Anterior cingulate cortex (tissue), 58 donors: ENCODE results near the gene TBC1D14.
"Not testable (repeated sequence)": the region's sequence is repeated elsewhere in the genome, so short reads cannot be mapped to it uniquely, and the experiment has no call there.

ENCODE experiments used
- DNase-seq, 58 donors: peaks; one replicate each; lab custom pipeline; 2025; lab: John Stamatoyannopoulos, UW

TBC1D14 gene

DNA sequence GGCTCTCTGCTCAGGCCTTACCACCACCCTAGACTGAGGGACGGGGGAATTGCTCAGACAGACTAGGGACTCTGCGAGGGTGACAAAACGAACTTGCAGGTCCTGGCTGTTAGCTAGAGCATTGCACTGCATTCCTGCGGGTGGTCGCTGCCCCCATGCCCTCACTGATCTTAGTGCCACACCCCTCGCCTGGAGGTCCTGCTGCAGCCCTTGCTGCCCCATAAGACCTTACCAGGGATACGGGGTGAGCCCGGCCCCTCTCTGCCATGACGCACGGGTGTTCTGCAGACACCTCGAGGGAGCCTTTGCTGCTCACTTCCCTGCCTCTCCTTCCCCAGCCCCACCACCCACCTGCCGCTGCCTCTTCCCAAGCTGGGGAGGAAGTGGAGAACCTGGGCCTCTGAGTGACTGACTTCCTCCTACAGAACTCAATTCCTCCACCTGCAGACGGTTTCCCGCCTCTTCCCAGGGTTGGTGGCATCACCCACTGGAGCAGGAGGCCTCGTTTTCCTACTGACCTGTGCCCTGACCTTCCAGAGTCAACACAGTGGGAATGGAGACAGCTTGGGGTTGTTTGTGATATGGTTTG lies 19.8 kb upstream of the TBC1D14 start:
- DNase-seq: no peak

GRCh38 chr4:6890358-6890757 lies 19.3 kb upstream of the TBC1D14 start:
- no peak for DNase-seq

DNA sequence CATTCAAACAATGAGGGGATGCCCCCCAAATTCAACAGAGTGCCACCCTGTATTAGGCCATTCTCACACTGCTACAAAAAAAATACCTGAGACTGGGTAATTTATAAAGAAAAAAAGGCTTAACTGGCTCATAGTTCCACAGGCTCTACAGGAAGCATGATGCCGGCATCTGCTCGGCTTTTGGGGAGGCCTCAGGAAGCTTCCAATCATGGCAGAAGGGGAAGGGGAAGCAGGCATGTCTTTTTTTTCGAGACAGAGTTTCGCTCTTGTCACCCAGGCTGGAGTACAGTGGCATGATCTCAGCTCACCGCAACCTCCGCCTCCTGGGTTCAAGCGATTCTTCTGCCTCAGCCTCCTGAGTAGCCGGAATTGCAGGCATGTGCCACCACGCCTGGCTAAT lies 18.7 kb upstream of the TBC1D14 start:
- not testable (repeated sequence) for DNase-seq

GRCh38 chr4:6891436-6892170 lies 18.0 kb upstream of the TBC1D14 start:
- DNase-seq: no peak

- peak in 2 of 58 donors; percentile 22 to 24 for DNase-seq
Observed at GRCh38 chr4:6892190-6892908, 17.3 kb upstream of the TBC1D14 start.

DNA sequence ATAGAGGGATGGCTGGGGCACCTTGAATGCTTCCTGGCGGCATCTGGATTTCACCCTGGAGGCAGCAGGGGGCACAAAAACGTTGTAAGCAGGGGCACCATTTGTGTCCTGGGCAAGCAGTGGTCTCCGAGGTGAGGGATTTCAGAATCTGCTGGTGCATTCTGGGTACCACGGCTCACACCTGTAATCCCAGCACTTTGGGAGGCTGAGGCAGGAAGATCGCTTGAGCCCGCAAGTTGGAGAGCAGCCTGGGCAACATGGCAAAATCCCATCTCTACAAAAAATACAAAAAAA lies 16.8 kb upstream of the TBC1D14 start:
- no peak for DNase-seq

DNA sequence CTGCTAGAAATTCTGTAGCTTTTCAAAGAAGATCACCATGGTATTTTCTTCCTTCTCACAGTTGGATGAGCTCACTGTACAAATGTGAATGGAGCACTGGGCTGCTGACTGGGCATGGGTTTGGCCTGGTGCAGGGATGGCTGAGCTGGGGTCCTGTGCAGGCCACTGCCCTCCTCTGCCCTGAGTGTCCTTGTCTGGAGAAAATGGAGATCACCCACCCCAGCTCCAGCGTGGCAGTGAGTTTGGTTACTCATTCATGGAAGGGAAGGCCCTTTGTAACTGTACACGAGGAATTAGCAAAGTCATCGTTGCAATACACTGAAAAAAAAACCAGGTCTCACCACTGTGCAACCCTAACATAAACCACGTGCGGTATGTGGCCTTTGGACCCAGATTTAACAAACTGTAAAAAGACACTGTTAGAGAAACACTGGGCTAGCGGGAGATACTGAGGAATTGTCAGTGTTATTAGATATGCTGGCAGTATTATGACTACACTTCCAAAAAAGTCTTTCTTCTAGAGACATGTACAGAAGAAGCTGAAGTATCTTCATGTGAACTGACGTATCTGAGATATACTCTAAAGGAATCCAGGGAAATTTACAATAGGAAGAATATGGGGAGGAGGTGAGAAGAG lies 16.1 kb upstream of the TBC1D14 start:
- DNase-seq: no peak

- no peak for DNase-seq
Observed at GRCh38 chr4:6894086-6894478, 15.5 kb upstream of the TBC1D14 start.

GRCh38 chr4:6894528-6895498 lies 14.8 kb upstream of the TBC1D14 start:
- no peak for DNase-seq

DNA sequence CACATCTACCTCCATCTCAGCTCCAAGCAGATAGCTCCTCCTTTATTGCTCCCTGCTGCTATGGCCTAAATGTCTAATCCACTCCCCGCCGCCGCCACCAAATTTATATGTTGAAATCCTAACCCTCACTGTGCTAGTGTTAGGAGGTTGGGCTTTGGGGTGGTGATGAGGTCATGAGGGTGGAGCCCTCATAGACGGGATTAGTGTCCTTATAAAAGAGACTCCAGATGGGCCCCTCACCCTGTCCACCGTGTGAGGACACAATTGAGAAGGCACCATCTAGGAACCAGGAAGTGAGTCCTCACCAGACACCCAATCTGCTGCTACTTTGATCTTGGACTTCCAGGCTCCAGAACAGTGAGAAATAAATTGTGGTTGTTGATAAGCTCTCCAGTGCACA lies 13.6 kb upstream of the TBC1D14 start:
- DNase-seq: no peak

- no peak for DNase-seq
Observed at GRCh38 chr4:6898763-6899162, 10.9 kb upstream of the TBC1D14 start.

- no peak for DNase-seq
Observed at GRCh38 chr4:6900181-6900812, 9.3 kb upstream of the TBC1D14 start.

GRCh38 chr4:6900956-6901355 lies 8.7 kb upstream of the TBC1D14 start:
- no peak for DNase-seq

DNA sequence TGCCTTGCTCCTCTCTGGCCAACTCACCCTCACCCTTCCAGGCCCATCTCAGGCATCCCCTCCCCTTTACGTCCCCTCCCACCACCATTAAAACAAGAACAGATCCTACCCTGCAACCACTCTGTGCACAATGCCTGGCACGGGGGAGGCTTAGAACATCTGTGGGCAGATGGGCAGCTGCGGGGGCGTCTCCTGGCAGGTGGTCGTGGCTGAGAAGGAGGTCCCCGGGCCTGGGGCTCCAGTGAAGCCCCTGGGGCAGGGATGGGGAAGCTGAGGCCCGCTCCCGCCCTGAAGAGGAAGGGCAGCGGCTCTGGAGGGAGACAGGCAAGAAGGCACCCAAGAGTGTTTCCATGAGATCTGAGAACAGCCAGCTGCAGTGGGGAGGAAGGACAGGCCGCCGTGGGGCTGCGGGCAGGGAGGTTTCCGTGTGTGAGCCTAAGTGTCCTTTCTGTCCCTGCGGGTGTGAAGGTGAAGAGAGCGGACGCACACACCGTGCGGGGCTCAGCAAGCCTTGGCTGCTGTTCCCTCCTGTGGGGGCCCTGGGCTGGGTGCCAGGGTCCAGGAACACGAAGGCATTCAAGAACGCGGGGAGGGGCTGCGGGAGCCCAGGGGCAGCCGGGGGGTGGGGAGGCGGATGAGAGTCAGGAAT lies 7.8 kb upstream of the TBC1D14 start:
- DNase-seq: no peak

DNA sequence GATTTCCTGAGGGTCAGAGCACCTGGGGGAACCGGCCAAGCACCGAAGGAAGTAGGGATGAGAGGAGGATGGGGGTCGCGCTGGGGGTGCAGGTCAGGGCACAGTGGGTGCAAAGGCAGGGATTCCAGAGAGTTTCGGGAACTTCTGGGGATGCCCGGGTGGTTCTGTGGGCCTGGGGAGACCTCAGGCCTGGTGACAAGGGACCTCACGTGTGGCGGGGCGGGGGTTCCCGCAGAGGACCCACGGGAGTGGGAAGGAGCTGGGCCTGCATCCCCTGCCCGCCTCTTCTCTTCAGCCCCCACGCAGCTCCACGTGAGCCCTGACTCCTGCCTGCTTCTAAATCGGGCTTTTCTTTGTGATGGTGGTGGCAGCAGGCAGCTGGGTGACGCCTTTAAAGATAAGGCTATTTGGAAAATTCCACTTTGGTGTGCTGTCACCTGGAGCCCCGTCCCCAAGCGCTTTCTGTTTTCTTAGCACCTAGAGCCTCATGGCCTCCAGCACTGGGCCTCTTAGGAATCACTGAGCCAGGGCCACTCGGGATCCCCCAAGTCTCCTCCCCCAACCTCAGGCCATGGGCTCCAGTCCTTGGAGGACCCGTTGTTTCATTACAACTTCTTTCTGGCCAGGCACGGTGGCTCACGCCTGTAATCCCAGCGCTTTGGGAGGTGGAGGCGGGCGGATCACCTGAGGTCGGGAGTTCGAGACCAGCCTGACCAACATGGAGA lies 7.1 kb upstream of the TBC1D14 start:
- DNase-seq: no peak

- DNase-seq: peak in 5 of 58 donors; percentile 19 to 52 (median 44)
Observed at GRCh38 chr4:6905516-6906445, 3.8 kb upstream of the TBC1D14 start.

DNA sequence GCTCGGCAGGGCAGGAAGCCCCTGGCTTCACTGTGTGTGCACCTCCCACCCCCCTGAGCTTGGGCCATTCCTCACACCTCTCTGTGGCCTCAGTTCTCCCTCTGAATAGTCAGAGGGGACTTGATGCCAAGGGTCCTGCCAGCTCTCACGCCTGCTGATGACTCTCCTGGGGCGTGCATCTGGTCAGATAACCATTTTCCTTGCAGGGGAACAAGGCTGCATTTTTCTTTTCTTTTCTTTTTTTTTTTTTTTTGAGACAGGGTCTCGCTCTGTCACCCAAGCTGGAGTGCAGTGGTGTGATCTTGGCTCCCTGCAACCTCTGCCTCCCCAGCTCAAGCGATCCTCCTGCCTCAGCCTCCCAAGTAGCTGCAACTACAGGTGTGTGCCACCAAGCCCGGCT lies 3.1 kb upstream of the TBC1D14 start:
- DNase-seq: not testable (repeated sequence)
